NCI-H2029 treated with DMSO at 0.1 percent for 48 hours (cell line): Measurements from ENCODE around the gene CHD9NB.
"Not testable (repeated sequence)": the region's sequence is repeated elsewhere in the genome, so short reads cannot be mapped to it uniquely, and the experiment has no call there.

Source experiments
- DNase-seq: peaks from one replicate; lab custom pipeline; 2025; lab: John Stamatoyannopoulos, UW

Gene CHD9NB

GRCh38 chr16:53083119-53083518 lies 30.4 kb upstream of the CHD9NB start:
- no peak for DNase-seq

DNA sequence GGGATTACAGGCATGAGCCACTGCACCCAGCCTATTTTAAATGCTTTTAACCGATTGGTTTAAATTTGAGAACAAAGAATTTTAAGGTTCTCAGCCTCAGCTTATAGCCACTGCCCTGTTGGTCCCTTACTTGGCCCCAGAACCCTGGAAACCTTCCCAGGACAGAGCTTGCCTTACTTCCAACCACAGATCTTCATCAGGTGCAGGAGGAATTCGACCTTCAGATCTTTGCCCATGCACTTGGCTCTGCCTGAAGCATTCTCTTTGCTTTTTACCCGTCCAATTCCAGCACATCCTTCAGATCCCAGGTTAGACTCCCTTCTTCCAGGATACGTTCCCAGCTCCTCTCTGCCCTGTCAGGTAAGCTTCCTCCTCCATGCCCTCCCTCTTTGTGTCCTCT lies 29.8 kb upstream of the CHD9NB start:
- DNase-seq: no peak

DNA sequence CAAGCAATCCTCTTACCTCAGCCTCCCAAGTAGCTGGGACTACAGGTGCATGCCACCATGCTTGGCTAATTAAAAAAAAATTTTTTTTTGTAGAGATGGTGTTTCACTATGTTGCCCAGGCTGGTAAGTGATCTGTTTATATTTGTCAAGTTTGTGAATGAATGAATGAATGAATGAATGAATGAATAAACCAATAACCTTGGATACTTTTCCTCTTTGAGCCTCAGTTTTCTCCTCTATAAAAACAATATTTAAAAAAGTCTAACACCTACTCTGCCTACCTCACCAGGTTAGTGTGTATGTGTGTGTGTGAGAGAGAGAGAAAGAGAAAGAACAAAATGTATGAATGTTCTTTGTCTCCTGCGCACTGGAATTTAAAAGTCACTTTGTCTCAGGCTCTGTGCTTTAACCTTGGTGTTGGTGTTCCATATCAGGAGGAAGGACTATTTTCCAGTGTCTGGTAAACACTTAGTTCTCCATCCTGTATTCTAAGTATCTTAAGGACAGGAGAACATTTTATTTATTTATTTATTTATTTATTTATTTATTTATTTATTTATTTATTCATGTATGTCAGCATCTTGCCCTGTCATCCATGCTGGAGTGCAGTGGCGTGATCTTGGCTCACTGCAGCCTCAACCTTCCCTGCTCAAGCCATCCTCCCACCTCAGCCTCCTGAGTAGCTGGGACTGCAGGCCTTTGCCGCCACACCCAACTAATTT lies 29.1 kb upstream of the CHD9NB start:
- DNase-seq: no peak

- DNase-seq: no peak
Measured at GRCh38 chr16:53081032-53081424, 28.3 kb upstream of the CHD9NB start.

- no peak for DNase-seq
Measured at GRCh38 chr16:53080345-53081031, 27.8 kb upstream of the CHD9NB start.

DNA sequence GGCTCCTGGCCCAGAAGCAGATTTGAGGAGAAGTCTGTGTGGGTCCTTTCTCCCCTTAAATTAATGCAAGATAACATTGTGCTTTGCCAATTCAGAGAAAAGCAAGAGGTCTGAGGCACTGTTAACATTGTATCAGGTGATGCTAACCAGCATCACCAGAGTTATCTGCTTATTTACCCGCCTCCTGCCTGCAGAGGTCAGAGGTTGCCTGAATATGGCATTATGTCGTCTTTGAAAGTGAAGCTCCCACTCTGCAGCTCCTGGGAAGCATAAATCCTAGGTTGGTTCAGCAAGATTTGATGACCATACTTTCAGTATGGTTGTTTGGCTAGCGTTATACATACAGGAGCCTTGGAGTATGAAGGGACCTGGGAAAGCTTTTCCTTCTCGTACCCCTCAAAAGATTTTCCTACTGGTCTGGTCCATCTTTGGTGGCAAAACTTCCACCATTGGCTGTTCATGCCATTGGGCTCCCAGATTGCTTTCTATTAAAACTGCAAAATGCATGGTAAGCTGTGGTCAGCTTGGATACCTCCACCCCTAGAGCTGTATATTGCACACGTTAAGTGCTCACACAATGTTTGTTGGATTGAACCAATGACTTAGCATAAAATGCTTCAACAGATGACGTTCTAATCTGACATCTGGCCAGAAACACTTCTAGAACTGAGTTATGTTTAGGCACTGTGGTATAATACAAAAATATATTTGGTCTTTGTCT lies 26.2 kb upstream of the CHD9NB start:
- no peak for DNase-seq

DNA sequence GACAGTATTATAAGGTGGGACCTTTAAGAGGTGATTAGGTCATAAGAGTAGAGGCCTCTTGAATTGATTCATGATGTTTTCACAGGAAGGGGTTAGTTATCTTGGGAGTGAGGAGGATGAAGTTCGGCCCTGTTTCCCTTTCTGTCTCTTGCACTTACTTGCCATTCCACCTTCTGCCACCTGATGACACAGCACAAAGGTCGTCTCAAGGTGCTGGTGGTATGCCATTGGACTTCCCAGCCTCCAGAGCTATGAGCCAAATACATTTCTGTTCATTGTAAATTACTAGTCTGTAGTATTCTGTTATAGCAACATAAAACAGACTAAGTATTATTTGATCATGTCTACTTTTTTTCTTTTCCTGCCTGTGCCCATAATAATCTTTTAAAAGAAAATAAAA lies 25.6 kb upstream of the CHD9NB start:
- no peak for DNase-seq

GRCh38 chr16:53075461-53075860 lies 22.8 kb upstream of the CHD9NB start:
- not testable (repeated sequence) for DNase-seq

DNA sequence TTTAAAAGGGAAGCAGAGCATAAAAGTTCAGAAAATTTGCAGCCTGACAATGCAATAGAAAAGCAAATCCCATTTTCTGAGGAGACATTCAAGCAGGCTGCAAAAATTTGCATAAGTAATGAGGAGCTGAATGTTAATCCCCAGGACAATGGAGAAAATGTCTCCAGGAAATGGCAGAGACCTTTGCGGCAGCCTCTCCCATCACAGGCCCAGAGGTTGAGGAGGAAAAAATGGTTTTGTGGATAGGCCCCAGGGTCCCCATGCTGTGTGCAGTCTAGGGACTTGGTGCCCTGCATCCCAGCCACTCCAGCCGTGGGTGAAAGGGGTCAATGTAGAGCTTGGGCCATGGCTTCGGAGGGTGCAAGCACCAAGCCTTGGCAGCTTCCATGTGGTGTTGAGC lies 21.6 kb upstream of the CHD9NB start:
- not testable (repeated sequence) for DNase-seq

DNA sequence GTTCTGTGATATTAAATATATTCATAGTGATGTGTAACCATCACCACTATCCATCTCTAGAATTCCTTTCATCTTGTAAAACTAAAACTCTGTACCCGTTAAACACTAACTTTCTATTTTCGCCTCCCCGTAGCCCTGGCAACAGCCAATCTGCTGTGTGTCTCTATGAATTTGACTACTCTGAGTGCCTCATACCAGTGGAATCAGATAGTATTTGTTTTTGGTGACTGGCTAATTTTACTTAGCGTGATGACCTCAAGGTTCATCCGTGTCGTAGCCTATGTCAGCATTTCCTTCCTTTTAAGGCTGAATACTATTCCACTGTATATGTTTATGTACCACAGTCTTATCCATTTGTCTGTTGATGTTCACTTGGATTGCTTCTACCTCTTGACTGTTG lies 20.3 kb upstream of the CHD9NB start:
- DNase-seq: no peak

DNA sequence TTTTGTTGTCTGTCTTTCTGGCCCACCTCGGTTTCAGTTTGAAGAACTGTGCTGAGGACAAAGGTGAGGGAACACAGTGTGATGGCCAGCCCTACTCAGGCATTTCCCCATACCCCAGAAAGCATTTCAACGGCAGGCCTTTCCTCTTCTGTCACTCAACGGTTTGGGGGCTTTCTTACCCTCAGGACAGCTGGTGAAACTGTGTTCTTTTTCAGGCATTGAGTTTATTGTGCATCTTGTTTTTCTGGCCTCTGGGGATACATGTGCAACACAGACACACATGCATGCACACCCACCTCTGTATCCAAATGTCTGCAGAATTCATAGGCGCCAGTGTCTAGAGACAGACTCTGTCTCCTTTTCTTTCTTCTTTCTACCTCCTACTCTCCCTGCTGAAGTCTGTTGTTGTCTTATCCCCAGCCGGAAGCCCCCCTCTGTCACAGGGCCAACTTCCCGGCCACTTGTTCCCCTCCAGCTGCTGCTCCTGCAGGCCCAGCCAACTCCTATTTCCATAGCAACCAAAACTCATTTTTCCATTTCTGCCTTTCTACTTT lies 19.1 kb upstream of the CHD9NB start:
- DNase-seq: no peak

- no peak for DNase-seq
Measured at GRCh38 chr16:53069772-53070171, 17.1 kb upstream of the CHD9NB start.

DNA sequence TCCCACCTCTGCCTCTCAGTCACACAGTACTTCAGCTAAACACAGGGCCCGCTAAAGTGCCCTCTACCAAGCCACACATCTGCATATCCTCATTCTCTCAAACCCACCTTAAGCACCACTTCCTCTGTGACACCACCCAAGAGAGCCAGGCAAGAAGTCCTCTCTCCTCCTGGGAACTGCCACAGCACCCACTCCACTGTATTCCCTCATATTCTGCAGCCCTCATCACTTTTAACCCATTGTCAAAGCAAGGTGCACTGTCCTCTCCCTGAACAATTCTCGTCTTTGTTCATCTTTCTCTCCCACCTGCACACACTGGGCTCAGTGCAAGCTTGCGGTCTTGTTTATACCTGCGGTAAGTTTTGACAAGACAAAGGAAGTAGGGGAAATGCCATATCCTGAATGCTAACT lies 15.7 kb upstream of the CHD9NB start:
- no peak for DNase-seq

- DNase-seq: no peak
Measured at GRCh38 chr16:53067675-53068074, 15.0 kb upstream of the CHD9NB start.

- DNase-seq: no peak
Measured at GRCh38 chr16:53065461-53066061, 12.9 kb upstream of the CHD9NB start.

GRCh38 chr16:53064081-53064578 lies 11.4 kb upstream of the CHD9NB start:
- DNase-seq: no peak

DNA sequence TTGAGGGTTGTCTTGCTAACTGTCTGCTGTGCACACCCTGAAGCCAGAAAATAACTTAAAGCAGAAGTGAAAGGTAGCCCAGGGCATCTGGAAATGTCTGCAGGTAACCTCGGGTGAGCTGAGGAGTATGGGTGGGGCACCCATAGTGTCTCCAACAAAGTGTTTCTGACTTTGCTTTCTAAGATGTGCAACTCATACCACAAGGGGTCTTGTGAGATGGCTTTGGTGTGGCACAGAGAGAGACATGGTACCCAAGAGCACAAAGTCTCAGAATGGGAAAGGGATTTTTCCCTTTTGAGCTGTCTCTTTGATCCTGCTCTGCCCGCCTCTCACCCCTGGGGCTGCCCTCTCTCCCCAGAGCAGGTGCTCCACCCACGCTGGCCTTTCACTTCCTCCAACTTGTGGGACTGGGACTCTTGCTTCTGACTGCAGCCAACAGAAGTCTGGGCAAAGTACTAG lies 9.0 kb upstream of the CHD9NB start:
- no peak for DNase-seq

DNA sequence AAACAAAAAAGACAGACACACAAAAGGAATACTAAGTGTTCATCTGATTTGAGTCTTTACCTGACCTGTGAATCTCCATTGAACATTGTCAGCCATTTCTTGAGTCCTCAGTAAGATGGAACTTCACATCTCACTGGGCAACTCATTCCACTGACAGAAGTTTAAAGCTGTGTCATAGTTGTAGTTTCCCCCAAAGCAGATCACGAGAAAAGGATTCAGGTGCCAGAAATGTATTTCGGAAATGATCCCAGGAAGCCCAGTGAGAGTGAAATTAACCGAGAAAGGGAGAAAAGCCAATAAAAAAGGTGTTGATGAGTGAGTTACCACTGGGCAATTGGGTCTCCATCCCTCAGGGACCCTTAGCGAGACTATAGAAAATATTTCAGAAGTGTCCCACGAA lies 8.6 kb upstream of the CHD9NB start:
- no peak for DNase-seq

DNA sequence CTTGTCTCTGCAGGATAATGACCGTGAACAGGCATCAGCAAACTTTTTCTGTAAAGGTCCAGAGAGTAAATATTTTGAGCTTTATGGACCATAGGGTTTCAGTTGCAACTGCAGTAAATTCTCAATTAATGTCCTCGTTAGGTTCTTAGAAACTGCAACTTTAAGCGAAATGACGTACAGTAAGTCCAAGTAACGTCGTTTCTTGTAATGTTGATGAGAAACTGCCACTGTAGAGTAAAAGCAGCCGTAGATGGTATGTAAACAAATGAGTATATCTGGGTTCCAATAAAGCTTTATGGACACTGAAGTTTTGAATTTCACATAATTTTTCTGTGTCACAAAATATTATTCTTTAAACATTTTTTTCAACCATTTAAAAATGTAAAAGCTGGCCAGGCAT lies 7.0 kb upstream of the CHD9NB start:
- DNase-seq: no peak

GRCh38 chr16:53058882-53059281 lies 6.2 kb upstream of the CHD9NB start:
- no peak for DNase-seq

DNA sequence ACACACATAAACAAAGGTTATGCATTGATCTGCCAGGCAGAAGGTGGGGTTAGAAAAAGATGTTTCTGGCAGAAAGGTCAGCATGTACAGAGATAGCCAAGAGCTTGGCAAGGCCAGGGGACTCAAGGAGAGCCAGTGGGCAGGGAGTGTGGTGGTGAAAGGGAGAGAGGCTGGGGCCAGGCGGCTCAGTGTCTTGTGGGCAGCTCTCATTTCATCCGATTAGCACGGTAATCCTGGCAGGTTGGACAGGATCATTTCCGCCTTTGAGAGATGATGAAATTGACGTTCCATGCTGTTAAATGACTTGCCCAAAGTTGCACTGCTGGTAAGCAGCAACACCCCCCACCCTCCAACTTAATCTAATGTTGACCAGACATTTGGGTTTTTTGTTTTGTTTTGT lies 5.7 kb upstream of the CHD9NB start:
- DNase-seq: no peak

GRCh38 chr16:53057658-53058057 lies 5.0 kb upstream of the CHD9NB start:
- no peak for DNase-seq
